Right ventricle myocardium superior (tissue), 1 donor: ENCODE results near the gene SP3. TPM values are rescaled to one million over a fixed set of nuclear protein-coding genes. Genes with fewer than 3 reads are reported as not detected.
A peak's percentile ranks its signal among the peaks of the same experiment; 100 is the strongest.

ENCODE experiments used
- ATAC-seq: fragments of 200-7000 bp; cut with Tn5 transposase; one replicate; pipeline ENCODE4 v1.9.1; 2020; ENCODE audit warnings: mild to moderate bottlenecking; ENCODE audit not compliant: poor library complexity
- DNase-seq: peaks from one replicate; pipeline ENCODE4 v3.0.0-alpha.2; 2020
- intact Hi-C: fragments of 100-400 bp; cut with DNase I; formaldehyde crosslinking; loops from one replicate; pipeline ENCODE4 v1.11.2; 2022
- total RNA-seq: library from RNA; stranded (reverse); fragmentation: NEBNext Ultra II Directional; extraction: Animal tissue kit (Norgen Biotek cat#: 25700); gene quantifications from one replicate; pipeline ENCODE4 v1.2.1, GENCODE V29; 2021
- donor health status: DM: no; HTN: yes; CAD: no; lungs with severe emphysema.

Gene SP3
- total RNA-seq, 1 donor from 2014 or later = 35.3 TPM

GRCh38 chr2:173956454-173956853 is 8.7 kb downstream of the SP3 start:
- ATAC-seq (no peak), DNase-seq (no peak)
- intact Hi-C loops = no loop called here

- no peak for ATAC-seq
- intact Hi-C loops = no loop called here
- DNase-seq = no peak
Observed at GRCh38 chr2:173955867-173956266, 9.3 kb downstream of the SP3 start.

DNA sequence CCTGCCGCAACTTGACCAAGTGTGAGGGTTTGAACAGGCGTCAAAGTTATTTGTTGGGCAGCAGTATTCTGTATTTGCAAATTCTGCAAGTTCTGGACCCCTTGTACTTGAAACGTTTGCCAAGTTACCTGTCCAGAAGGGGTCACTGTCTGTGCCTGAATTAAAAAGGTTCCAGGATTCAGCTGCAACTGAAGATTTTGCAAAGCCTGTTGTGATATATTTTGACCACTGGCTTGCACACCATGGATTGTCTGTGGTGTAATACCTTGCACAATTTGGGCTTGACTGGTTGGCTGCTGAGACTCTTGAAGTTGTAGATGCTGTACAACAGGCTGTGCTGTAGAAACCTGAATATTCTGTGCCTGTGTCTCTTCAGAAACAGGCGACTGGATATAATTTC is 10.2 kb downstream of the SP3 start:
- DNase-seq = no peak
- ATAC-seq = no peak
- intact Hi-C loops = no loop called here

DNA sequence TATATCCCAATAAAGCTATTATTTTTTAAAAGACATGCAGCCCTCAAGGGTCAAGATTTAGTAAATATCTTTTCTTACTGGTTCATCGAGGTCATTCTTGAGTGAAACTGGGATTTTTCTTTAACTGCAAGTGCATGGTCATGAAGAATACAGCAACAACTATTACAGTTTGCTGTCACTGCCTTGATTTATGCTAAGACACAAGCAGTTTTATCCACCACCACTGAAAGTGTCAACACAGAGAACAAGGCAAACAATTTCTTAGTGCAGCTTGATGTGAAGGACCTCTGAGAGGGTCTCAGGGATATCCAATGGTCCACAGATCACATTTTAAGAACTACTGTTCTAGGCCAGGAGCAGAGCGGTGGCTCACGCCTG is 12.1 kb downstream of the SP3 start:
- ATAC-seq = no peak
- DNase-seq = no peak
- intact Hi-C loops = no loop called here

GRCh38 chr2:173952267-173953046 is 12.7 kb downstream of the SP3 start:
- intact Hi-C loops = no loop called here
- ATAC-seq (no peak), DNase-seq (no peak)

DNA sequence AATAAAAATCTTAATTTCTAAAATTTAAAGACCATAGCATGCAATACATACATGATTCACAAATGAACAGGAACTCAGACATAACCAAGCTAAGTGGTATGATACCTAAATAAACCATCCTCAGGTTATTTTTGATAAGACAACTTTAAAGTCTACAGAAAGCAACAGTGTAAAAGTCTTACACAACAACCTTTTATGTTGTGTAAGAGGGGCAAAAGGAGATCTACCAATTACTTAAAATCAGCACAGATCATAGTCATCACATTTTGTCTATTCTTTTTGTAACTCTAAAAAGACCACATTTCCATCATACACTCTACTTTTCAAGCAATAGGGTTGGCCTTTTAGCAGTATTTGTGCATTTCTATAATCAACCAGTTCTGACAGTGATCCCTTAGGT is 16.3 kb downstream of the SP3 start:
- DNase-seq (no peak), ATAC-seq (no peak)
- intact Hi-C loops = no loop called here

- ATAC-seq = no peak
- intact Hi-C loops = no loop called here
- DNase-seq = no peak
Observed at GRCh38 chr2:173948198-173948597, 17.0 kb downstream of the SP3 start.

- DNase-seq (no peak), ATAC-seq (no peak)
- intact Hi-C loops = no loop called here
Observed at GRCh38 chr2:173947131-173947530, 18.0 kb downstream of the SP3 start.

DNA sequence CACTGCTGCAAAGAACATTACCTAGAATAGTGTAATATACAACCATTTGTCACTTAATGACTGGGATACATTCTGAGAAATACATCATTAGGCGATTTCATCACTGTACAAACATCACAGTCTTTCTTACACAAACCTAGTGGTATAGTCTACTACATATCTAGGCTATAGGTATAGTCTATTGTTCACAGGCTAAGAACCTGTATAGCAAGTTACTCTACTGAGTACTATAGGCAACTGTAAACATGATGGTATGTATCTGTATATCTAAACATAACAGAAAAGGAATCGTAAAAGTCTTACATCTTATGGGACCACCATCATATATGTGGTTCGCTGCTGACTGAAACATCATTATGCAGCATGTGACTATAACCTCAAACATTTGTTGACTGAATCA is 21.4 kb downstream of the SP3 start:
- no peak for DNase-seq
- intact Hi-C loops = no loop called here
- no peak for ATAC-seq

DNA sequence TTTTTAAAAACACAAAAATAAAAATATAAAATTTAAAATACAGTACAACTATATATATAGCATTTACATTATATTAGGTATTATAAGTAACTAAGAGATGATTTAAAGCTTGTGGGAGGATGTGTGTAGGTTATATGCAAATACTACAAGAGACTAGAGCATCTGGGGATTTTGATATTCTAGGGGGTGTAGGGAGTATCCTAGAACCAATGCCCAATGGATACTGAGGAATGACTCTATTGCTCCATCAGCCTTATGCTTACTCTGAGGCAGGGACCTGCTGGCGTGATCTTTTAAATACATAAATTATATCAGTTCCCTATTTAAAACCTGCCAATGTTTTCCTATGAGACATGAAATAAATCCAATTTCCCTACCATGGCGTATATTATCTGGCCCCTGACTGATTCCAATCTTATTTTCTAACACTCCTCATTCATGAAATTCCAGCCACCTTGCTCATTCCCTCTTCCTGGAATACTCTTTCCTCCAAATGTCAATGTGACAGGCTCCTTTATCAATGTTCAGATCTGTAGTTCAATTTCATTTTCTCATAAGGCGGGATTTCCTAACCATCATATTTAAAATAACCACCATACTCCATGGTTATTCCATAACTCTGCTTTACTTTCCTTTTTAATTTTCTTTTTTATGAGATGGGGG is 22.2 kb downstream of the SP3 start:
- intact Hi-C loops = no loop called here
- no peak for DNase-seq
- no peak for ATAC-seq

- intact Hi-C loops = no loop called here
- DNase-seq (no peak), ATAC-seq (no peak)
Observed at GRCh38 chr2:173941567-173941966, 23.6 kb downstream of the SP3 start.

DNA sequence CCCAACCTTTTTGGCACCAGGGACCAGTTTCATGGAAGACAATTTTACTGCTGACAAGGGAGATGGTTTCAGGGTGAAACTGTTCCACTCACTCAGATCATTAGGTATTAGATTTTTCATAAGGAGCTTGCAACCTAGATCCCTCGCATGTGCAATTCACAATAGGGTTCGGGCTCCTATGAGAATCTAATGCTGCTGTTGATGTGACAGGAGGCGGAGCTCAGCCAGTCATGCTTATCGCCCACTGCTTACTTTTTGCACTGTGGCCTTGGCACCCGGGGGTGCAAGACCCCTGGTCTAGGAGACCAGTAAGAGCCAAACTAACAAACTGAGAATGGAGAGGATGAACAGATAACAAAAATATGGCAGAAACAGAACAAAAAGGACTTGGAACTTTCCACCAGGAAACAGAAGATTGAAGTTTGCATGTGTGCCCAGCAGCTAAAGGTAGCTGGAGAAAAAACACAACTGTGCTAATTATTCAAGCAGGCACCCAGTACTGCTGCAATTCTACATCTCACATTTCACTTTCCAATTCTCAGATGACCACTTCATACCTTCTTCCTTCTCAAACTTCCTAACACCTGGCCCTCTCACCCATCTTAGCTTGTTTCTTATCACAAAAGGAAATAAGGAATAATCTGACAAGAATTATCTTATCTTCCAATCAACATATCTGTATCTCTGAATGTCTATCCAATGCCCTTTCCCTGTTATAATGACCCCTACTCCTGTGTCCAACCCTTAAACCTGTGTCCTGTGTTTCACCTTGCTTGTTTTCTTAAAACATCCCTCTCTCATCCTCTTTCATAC is 24.8 kb downstream of the SP3 start:
- ATAC-seq (no peak), DNase-seq (no peak)
- intact Hi-C loops = no loop called here

DNA sequence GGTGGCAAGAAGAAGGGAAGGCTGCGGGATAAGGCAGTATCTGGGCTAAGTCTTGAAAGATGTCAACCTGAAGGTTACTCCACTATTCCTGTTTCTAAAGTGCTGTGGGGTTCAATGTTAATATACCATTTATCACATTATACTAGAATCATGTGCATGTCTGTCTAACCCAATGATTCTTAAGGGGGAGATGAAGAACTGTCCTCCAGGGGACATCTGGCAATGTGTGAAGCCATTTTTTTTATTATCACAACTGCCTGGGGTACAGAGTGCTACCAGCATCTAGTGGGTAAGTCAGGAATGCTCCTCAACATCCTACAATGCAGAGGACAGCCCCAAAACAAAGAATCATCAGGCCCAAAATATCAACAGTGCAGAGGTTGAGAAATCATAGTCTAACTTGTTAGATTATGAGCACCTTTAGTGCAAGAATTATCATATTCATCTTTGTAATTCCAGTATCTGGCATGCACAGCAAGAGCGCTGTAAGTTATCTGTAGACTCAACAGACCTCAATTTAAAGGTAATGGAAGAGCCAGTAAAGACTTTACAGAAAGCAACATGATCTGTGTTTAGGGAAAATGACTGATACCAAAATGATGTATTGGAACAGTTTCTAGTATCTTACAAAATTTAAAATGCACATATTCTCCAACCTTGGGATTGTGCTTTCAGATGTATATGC is 26.3 kb downstream of the SP3 start:
- intact Hi-C loops = no loop called here
- DNase-seq (no peak), ATAC-seq (no peak)

GRCh38 chr2:173935305-173935704 is 29.9 kb downstream of the SP3 start:
- DNase-seq (no peak), ATAC-seq (no peak)
- intact Hi-C loops = no loop called here

- DNase-seq (no peak), ATAC-seq (no peak)
- intact Hi-C loops = no loop called here
Observed at GRCh38 chr2:173934895-173935294, 30.3 kb downstream of the SP3 start.

- intact Hi-C loops = no loop called here
- ATAC-seq (no peak), DNase-seq (no peak)
Observed at GRCh38 chr2:173931751-173932150, 33.4 kb downstream of the SP3 start.

GRCh38 chr2:173929441-173929840 is 35.7 kb downstream of the SP3 start:
- ATAC-seq = peak; percentile 60
- no peak for DNase-seq
- intact Hi-C loops = no loop called here

GRCh38 chr2:173926875-173927274 is 38.3 kb downstream of the SP3 start:
- no peak for ATAC-seq
- intact Hi-C loops = no loop called here
- no peak for DNase-seq

GRCh38 chr2:173924285-173924684 is 40.9 kb downstream of the SP3 start:
- no peak for DNase-seq
- intact Hi-C loops = no loop called here
- ATAC-seq = no peak
